SK-N-SH treated with all-trans-retinoic acid at 6 μM for 48 hours (cell line): ENCODE measurements around the gene KLC1.

ENCODE experiments used
- ATAC-seq: fragments of 200-7000 bp; cut with Tn5 transposase; 3 replicates; pipeline ENCODE4 v1.9.1; 2020; ENCODE audit warnings: mild to moderate bottlenecking, moderate library complexity
- ARNTL ChIP-seq: fragments of 450-650 bp; formaldehyde crosslinking; IDR thresholded peaks from 2 replicates; pipeline ENCODE4 v1.5.0; 2020; ENCODE audit warnings: low read depth, mild to moderate bottlenecking, moderate library complexity, borderline replicate concordance
- BACH2 ChIP-seq: fragments of 250-450 bp; sonication (Bioruptor Pico); IDR thresholded peaks from 2 replicates; pipeline ENCODE4 v1.9.0; 2021; ENCODE audit warnings: mild to moderate bottlenecking, borderline replicate concordance
- CREB5 ChIP-seq: fragments of 250-450 bp; sonication (Bioruptor Pico); IDR thresholded peaks from 2 replicates; pipeline ENCODE4 v1.5.1; 2020; ENCODE audit warnings: low read depth, mild to moderate bottlenecking, moderate library complexity
- CSDC2 ChIP-seq: fragments of 250-450 bp; sonication (Bioruptor Pico); IDR thresholded peaks from 2 replicates; pipeline ENCODE4 v1.5.0; 2020; ENCODE audit warnings: mild to moderate bottlenecking, moderate library complexity
- CSRNP3 ChIP-seq: fragments of 250-450 bp; sonication (Bioruptor Pico); IDR thresholded peaks from 2 replicates; pipeline ENCODE4 v1.5.1; 2021; ENCODE audit warnings: mild to moderate bottlenecking, moderate library complexity
- ESRRG ChIP-seq: fragments of 250-450 bp; sonication (Bioruptor Pico); IDR thresholded peaks from 2 replicates; pipeline ENCODE4 v1.6.1; 2021; ENCODE audit warnings: mild to moderate bottlenecking
- GLIS3 ChIP-seq: fragments of 250-450 bp; sonication (Bioruptor Pico); IDR thresholded peaks from 2 replicates; pipeline ENCODE4 v1.5.0; 2020; ENCODE audit warnings: mild to moderate bottlenecking, moderate library complexity
- ISL1 ChIP-seq: fragments of 250-450 bp; sonication (Bioruptor Pico); IDR thresholded peaks from 2 replicates; pipeline ENCODE4 v2.1.2; 2022; ENCODE audit warnings: mild to moderate bottlenecking, moderate library complexity
- OSR1 ChIP-seq: fragments of 250-450 bp; sonication (Bioruptor Pico); IDR thresholded peaks from 2 replicates; pipeline ENCODE4 v1.8.0; 2022; ENCODE audit warnings: moderate library complexity, mild to moderate bottlenecking, inconsistent platforms
- PATZ1 ChIP-seq: fragments of 250-450 bp; sonication (Bioruptor Pico); IDR thresholded peaks from 2 replicates; pipeline ENCODE4 v1.8.0; 2020; ENCODE audit warnings: mild to moderate bottlenecking, moderate library complexity, borderline replicate concordance
- POU6F1 ChIP-seq: fragments of 250-450 bp; sonication (Bioruptor Pico); IDR thresholded peaks from 2 replicates; pipeline ENCODE4 v1.8.0; 2021; ENCODE audit warnings: low read depth, mild to moderate bottlenecking, moderate library complexity, borderline replicate concordance
- PPARA ChIP-seq: fragments of 250-450 bp; sonication (Bioruptor Pico); IDR thresholded peaks from 2 replicates; pipeline ENCODE4 v1.5.0; 2020; ENCODE audit warnings: mild to moderate bottlenecking, borderline replicate concordance
- RARB ChIP-seq: fragments of 250-450 bp; sonication (Bioruptor Pico); IDR thresholded peaks from 2 replicates; pipeline ENCODE4 v1.8.0; 2021; ENCODE audit warnings: mild to moderate bottlenecking, moderate library complexity
- TCF4 ChIP-seq: fragments of 250-450 bp; sonication (Bioruptor Pico); IDR thresholded peaks from 2 replicates; pipeline ENCODE4 v1.8.0; 2021; ENCODE audit warnings: mild to moderate bottlenecking, moderate library complexity, borderline replicate concordance
- TOX ChIP-seq: fragments of 250-450 bp; sonication (Bioruptor Pico); IDR thresholded peaks from 2 replicates; pipeline ENCODE4 v1.8.0; 2021; ENCODE audit warnings: mild to moderate bottlenecking, moderate library complexity, borderline replicate concordance
- TSHZ2 ChIP-seq: fragments of 250-450 bp; sonication (Bioruptor Pico); IDR thresholded peaks from 2 replicates; pipeline ENCODE4 v1.5.0; 2020; ENCODE audit warnings: mild to moderate bottlenecking, moderate library complexity
- ZC3H10 ChIP-seq: fragments of 250-450 bp; sonication (Bioruptor Pico); IDR thresholded peaks from 2 replicates; pipeline ENCODE4 v1.5.1; 2021; ENCODE audit warnings: mild to moderate bottlenecking, moderate library complexity
- ZFP30 ChIP-seq: fragments of 450-650 bp; formaldehyde crosslinking; IDR thresholded peaks from 2 replicates; pipeline ENCODE4 v1.5.0; 2022; ENCODE audit warnings: mild to moderate bottlenecking, moderate library complexity
- ZNF565 ChIP-seq: fragments of 450-650 bp; formaldehyde crosslinking; conservative IDR thresholded peaks from 2 replicates; pipeline ENCODE4 v1.5.0; 2020; ENCODE audit warnings: low read depth, mild to moderate bottlenecking, moderate library complexity
- ZNF70 ChIP-seq: fragments of 450-650 bp; formaldehyde crosslinking; IDR thresholded peaks from 2 replicates; pipeline ENCODE4 v1.5.0; 2020; ENCODE audit warnings: mild to moderate bottlenecking, moderate library complexity
- ZNF8 ChIP-seq: fragments of 450-650 bp; formaldehyde crosslinking; IDR thresholded peaks from 2 replicates; pipeline ENCODE4 v1.5.0; 2020; ENCODE audit warnings: mild to moderate bottlenecking, moderate library complexity

Gene KLC1

GRCh38 chr14:103675957-103676356, 46.9 kb downstream of the KLC1 start:
- ATAC-seq = no peak
- TF ChIP-seq TSHZ2 (CRISPR knock-in tag) (no peak), GLIS3 (no peak), TCF4 (CRISPR knock-in tag) (no peak), CSRNP3 (CRISPR knock-in tag) (no peak), PPARA (no peak), ISL1 (no peak), ZNF70 (no peak), CSDC2 (CRISPR knock-in tag) (no peak), ZC3H10 (CRISPR knock-in tag) (no peak), ESRRG (CRISPR knock-in tag) (no peak), CREB5 (CRISPR knock-in tag) (no peak), ARNTL (CRISPR knock-in tag) (no peak), PATZ1 (CRISPR knock-in tag) (no peak), ZNF565 (CRISPR knock-in tag) (no peak), RARB (CRISPR knock-in tag) (no peak), POU6F1 (CRISPR knock-in tag) (no peak), OSR1 (CRISPR knock-in tag) (no peak), TOX (CRISPR knock-in tag) (no peak), ZFP30 (CRISPR knock-in tag) (no peak), BACH2 (CRISPR knock-in tag) (no peak)
- TF ChIP-seq, all 23 proteins: peak for 0

GRCh38 chr14:103676881-103677675, 48.1 kb downstream of the KLC1 start:
- ATAC-seq = no peak

More at GRCh38 chr14:103676881-103677675, 48.1 kb downstream of the KLC1 start:
- TF ChIP-seq OSR1 (CRISPR knock-in tag) (no peak), CREB5 (CRISPR knock-in tag) (no peak), TSHZ2 (CRISPR knock-in tag) (no peak), PATZ1 (CRISPR knock-in tag) (no peak), ZNF8 (CRISPR knock-in tag) (no peak), CSDC2 (CRISPR knock-in tag) (no peak), RARB (CRISPR knock-in tag) (no peak), CSRNP3 (CRISPR knock-in tag) (no peak)
